WTC11 (cell line): Measurements from ENCODE around the gene NINJ2. TPM values are rescaled to one million over a fixed set of nuclear protein-coding genes. Genes with fewer than 3 reads are reported as not detected.

Experiments
- ATAC-seq: fragments of 200-7000 bp; cut with Tn5 transposase; 2 replicates; pipeline ENCODE4 v1.10.0; 2021; ENCODE audit warnings: mild to moderate bottlenecking, moderate library complexity
- CTCF ChIA-PET: fragments of 300-600 bp; sonication (Branson Sonifier 250); formaldehyde crosslinking; loops from one replicate; lab custom pipeline; 2021; ENCODE audit warnings: antibody characterized with exemption; lab: Charles Lee
- POLR2A ChIA-PET: fragments of 350-600 bp; sonication (Branson Sonifier 250); formaldehyde crosslinking; loops from one replicate; lab custom pipeline; 2021; ENCODE audit warnings: antibody characterized with exemption; lab: Charles Lee
- DNase-seq: peaks from one replicate; pipeline ENCODE4 v3.0.0; 2021; ENCODE audit warnings: low spot score
- H3K27ac Mint-ChIP-seq: 2 replicates; pipeline ENCODE4 v1.8.0; 2021; ENCODE audit warnings: mixed read lengths
- H3K27me3 Mint-ChIP-seq: 2 replicates; pipeline ENCODE4 v1.8.0; 2021; ENCODE audit warnings: low read depth, mild to moderate bottlenecking, moderate library complexity, mixed read lengths
- H3K36me3 Mint-ChIP-seq: 2 replicates; pipeline ENCODE4 v1.8.0; 2021; ENCODE audit warnings: mixed read lengths
- H3K4me1 Mint-ChIP-seq: 2 replicates; pipeline ENCODE4 v1.8.0; 2022; ENCODE audit warnings: mixed read lengths
- H3K4me3 Mint-ChIP-seq: 2 replicates; pipeline ENCODE4 v1.8.0; 2021; ENCODE audit warnings: mild to moderate bottlenecking, moderate library complexity, mixed read lengths
- H3K9me3 Mint-ChIP-seq: 2 replicates; pipeline ENCODE4 v1.8.0; 2021; ENCODE audit warnings: mixed read lengths
- ARID4B ChIP-seq: sonication (generic); formaldehyde crosslinking; IDR thresholded peaks from 2 replicates; pipeline ENCODE4 v1.8.0; 2023; ENCODE audit warnings: missing genetic modification reagents, mild to moderate bottlenecking, borderline replicate concordance
- ATF6 ChIP-seq: sonication (generic); formaldehyde crosslinking; IDR thresholded peaks from 2 replicates; pipeline ENCODE4 v1.8.1; 2023; ENCODE audit warnings: mild to moderate bottlenecking, missing genetic modification reagents
- CBFB ChIP-seq: sonication (generic); formaldehyde crosslinking; IDR thresholded peaks from 2 replicates; pipeline ENCODE4 v1.8.1; 2022; ENCODE audit warnings: mild to moderate bottlenecking, low read depth, missing genetic modification reagents
- CREB1 ChIP-seq: sonication (generic); formaldehyde crosslinking; IDR thresholded peaks from 2 replicates; pipeline ENCODE4 v1.8.0; 2023; ENCODE audit warnings: mild to moderate bottlenecking, missing genetic modification reagents
- CREM ChIP-seq: sonication (generic); formaldehyde crosslinking; IDR thresholded peaks from 2 replicates; pipeline ENCODE4 v1.8.1; 2022; ENCODE audit warnings: mild to moderate bottlenecking, missing genetic modification reagents, moderate library complexity
- FOXP4 ChIP-seq: sonication (generic); formaldehyde crosslinking; IDR thresholded peaks from 2 replicates; pipeline ENCODE4 v1.8.0; 2022; ENCODE audit warnings: mild to moderate bottlenecking, missing genetic modification reagents
- GABPB1 ChIP-seq: sonication (generic); formaldehyde crosslinking; IDR thresholded peaks from 2 replicates; pipeline ENCODE4 v1.8.1; 2023; ENCODE audit warnings: mild to moderate bottlenecking, missing genetic modification reagents
- GRHL2 ChIP-seq: fragments of 250-450 bp; sonication (Bioruptor Pico); IDR thresholded peaks from 2 replicates; pipeline ENCODE4 v1.8.0; 2022; ENCODE audit warnings: mild to moderate bottlenecking, moderate library complexity; ENCODE audit not compliant: insufficient replicate concordance, severe bottlenecking
- MXD4 ChIP-seq: fragments of 250-450 bp; sonication (Bioruptor Pico); IDR thresholded peaks from 2 replicates; pipeline ENCODE4 v1.8.0; 2021; ENCODE audit warnings: mild to moderate bottlenecking, moderate library complexity, borderline replicate concordance
- NR1H2 ChIP-seq: sonication (generic); formaldehyde crosslinking; IDR thresholded peaks from 2 replicates; pipeline ENCODE4 v1.9.0; 2021; ENCODE audit warnings: mild to moderate bottlenecking, moderate library complexity, missing genetic modification reagents
- NR2C2 ChIP-seq: sonication (generic); formaldehyde crosslinking; IDR thresholded peaks from 2 replicates; pipeline ENCODE4 v1.8.0; 2022; ENCODE audit warnings: mild to moderate bottlenecking, missing genetic modification reagents
- PRRX2 ChIP-seq: fragments of 250-450 bp; sonication (Bioruptor Pico); IDR thresholded peaks from 2 replicates; pipeline ENCODE4 v1.8.0; 2021; ENCODE audit warnings: mild to moderate bottlenecking
- TP53 ChIP-seq: sonication (generic); formaldehyde crosslinking; IDR thresholded peaks from 2 replicates; pipeline ENCODE4 v1.8.1; 2023; ENCODE audit warnings: mild to moderate bottlenecking, missing genetic modification reagents
- ZNF416 ChIP-seq: fragments of 250-450 bp; sonication (Bioruptor Pico); IDR thresholded peaks from 2 replicates; pipeline ENCODE4 v1.9.0; 2021; ENCODE audit warnings: mild to moderate bottlenecking, inconsistent platforms
- total RNA-seq: library from RNA; stranded (reverse); gene quantifications from 3 replicates; pipeline ENCODE4 v1.2.3, GENCODE V29; 2021
- TF ChIP-seq, protein P1 (sequence below): fragments of 250-450 bp; sonication (Bioruptor Pico); IDR thresholded peaks from 2 replicates; pipeline ENCODE4 v1.9.0; 2021; ENCODE audit warnings: moderate library complexity, mild to moderate bottlenecking, inconsistent platforms, borderline replicate concordance
- TF ChIP-seq, protein P2 (sequence below): sonication (generic); formaldehyde crosslinking; conservative IDR thresholded peaks from 2 replicates; pipeline ENCODE4 v1.8.1; 2023; ENCODE audit warnings: mild to moderate bottlenecking, low read depth, missing genetic modification reagents, moderate library complexity

The NINJ2 gene
- total RNA-seq, 1 experiment from 2014 or later, result 0.42 TPM

- H3K4me1 Mint-ChIP-seq, result peaks cover 22% of the 10 kb centered on the region
- TF ChIP-seq ATF6 (CRISPR knock-in tag) (no peak), FOXP4 (CRISPR knock-in tag) (no peak), CBFB (CRISPR knock-in tag) (no peak), TP53 (CRISPR knock-in tag) (no peak), CREM (no peak), MXD4 (CRISPR knock-in tag) (no peak), CREB1 (CRISPR knock-in tag) (no peak), GRHL2 (CRISPR knock-in tag) (no peak)
- TF ChIP-seq, protein P1, sequence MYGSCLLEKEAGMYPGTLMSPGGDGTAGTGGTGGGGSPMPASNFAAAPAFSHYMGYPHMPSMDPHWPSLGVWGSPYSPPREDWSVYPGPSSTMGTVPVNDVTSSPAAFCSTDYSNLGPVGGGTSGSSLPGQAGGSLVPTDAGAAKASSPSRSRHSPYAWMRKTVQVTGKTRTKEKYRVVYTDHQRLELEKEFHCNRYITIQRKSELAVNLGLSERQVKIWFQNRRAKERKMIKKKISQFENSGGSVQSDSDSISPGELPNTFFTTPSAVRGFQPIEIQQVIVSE (CRISPR knock-in tag), result no peak
- TF ChIP-seq, all 79 proteins: peak for 0
- Mint-ChIP-seq H3K9me3 (no peaks in the 10 kb centered on the region), H3K27ac (no peak overlapping the region), H3K36me3 (no peaks in the 10 kb centered on the region), H3K27me3 (no peaks in the 10 kb centered on the region; the same call in 1 of the 2 replicates), H3K4me3 (no peak overlapping the region)
- no peak for ATAC-seq
- CTCF ChIA-PET, result interaction anchor here (1.0 to 1.5 kb wide), 2 partner anchors 43 to 132 kb away, joined by 3 to 4 read pairs; no protein-coding TSS in a partner anchor
- POLR2A ChIA-PET, result interaction anchor here (1.0 kb wide), 1 partner anchor 132 kb away, joined by 3 read pairs; no protein-coding TSS in a partner anchor
- no peak for DNase-seq
These were observed 44.6 kb downstream of the NINJ2 start for GRCh38 chr12:618605-619004.

GRCh38 chr12:617304-617915 lies 45.8 kb downstream of the NINJ2 start:
- POLR2A ChIA-PET, result no interaction called here
- Mint-ChIP-seq H3K9me3 (no peaks in the 10 kb centered on the region), H3K4me3 (no peak overlapping the region), H3K27ac (no peak overlapping the region), H3K27me3 (no peaks in the 10 kb centered on the region; the same call in 1 of the 2 replicates), H3K36me3 (no peaks in the 10 kb centered on the region), H3K4me1 (peaks cover 10% of the 10 kb centered on the region)
- TF ChIP-seq ZNF416 (CRISPR knock-in tag), result no peak
- peak; percentile 67; the same call in 1 of the 2 replicates for TF ChIP-seq GABPB1 (CRISPR knock-in tag)
- CTCF ChIA-PET, result interaction anchor here (0.7 to 1.1 kb wide), 2 partner anchors 48 to 133 kb away, joined by 3 to 4 read pairs; no protein-coding TSS in a partner anchor
- ATAC-seq (no peak), DNase-seq (no peak)

GRCh38 chr12:615620-616019 lies 47.6 kb downstream of the NINJ2 start:
- ChIA-PET CTCF (interaction anchor here (1.2 to 2.5 kb wide), 4 partner anchors 39 to 201 kb away, joined by 3 to 20 read pairs (median 13); no protein-coding TSS in a partner anchor), POLR2A (no interaction called here)
- Mint-ChIP-seq H3K4me3 (no peak overlapping the region), H3K4me1 (peaks cover 9% of the 10 kb centered on the region; the same call in 1 of the 2 replicates), H3K9me3 (no peaks in the 10 kb centered on the region), H3K27me3 (no peaks in the 10 kb centered on the region; the same call in 1 of the 2 replicates), H3K36me3 (no peaks in the 10 kb centered on the region), H3K27ac (no peak overlapping the region)
- no peak for ATAC-seq
- DNase-seq, result no peak
- TF ChIP-seq, protein P2, sequence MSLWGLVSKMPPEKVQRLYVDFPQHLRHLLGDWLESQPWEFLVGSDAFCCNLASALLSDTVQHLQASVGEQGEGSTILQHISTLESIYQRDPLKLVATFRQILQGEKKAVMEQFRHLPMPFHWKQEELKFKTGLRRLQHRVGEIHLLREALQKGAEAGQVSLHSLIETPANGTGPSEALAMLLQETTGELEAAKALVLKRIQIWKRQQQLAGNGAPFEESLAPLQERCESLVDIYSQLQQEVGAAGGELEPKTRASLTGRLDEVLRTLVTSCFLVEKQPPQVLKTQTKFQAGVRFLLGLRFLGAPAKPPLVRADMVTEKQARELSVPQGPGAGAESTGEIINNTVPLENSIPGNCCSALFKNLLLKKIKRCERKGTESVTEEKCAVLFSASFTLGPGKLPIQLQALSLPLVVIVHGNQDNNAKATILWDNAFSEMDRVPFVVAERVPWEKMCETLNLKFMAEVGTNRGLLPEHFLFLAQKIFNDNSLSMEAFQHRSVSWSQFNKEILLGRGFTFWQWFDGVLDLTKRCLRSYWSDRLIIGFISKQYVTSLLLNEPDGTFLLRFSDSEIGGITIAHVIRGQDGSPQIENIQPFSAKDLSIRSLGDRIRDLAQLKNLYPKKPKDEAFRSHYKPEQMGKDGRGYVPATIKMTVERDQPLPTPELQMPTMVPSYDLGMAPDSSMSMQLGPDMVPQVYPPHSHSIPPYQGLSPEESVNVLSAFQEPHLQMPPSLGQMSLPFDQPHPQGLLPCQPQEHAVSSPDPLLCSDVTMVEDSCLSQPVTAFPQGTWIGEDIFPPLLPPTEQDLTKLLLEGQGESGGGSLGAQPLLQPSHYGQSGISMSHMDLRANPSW (CRISPR knock-in tag), result no peak
- TF ChIP-seq NR2C2 (CRISPR knock-in tag) (no peak), PRRX2 (no peak), ARID4B (CRISPR knock-in tag) (no peak), FOXP4 (CRISPR knock-in tag) (no peak), NR1H2 (CRISPR knock-in tag) (no peak)
